HG03342 (cell line): ENCODE measurements around the gene TBX10.
"Not testable (repeated sequence)": the region's sequence is repeated elsewhere in the genome, so short reads cannot be mapped to it uniquely, and the experiment has no call there.

Experiments used
- ATAC-seq: cut with Tn5 transposase; IDR thresholded peaks from one replicate; pipeline ENCODE4 v1.9.1; 2021; ENCODE audit warnings: mild to moderate bottlenecking, moderate library complexity; ENCODE audit not compliant: unreplicated experiment

The TBX10 gene

DNA sequence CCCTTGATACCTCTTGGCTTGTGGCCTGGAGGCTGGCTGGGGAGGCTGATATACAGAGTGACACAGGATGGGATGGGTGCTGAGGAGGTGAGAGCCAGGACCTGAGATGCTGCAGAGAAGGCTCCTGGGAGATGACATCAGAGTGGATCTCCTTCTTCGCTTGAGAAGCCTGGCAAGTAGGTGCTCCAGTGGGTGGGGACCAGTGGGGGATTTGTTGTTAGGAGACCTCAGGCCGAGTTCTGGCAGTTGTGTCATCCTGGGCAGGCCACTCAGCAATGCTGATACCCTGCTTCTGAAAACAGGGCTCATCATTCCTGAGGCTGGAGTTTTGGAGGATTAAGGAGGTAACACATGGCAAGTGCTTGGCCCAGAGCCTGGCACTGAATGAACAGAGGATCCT, 34.7 kb downstream of the TBX10 start:
- no peak for ATAC-seq

DNA sequence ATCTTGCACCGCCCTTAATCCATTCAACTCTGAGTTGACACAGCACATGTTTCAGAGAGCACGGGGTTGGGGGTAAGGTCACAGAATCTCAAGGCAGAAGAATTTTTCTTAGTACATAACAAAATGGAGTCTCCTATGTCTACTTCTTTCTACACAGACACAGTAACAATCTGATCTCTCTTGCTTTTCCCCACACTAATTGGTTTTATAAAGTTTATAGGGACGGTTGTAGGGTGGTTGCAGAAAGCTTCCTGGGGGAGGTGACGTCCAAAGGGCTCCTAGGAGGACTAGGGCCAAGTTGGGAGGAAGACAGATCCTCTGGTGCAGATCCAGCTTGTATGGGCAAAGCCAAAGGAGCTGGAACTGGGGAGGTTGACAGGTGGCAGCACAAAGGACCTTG, 35.4 kb downstream of the TBX10 start:
- not testable (repeated sequence) for ATAC-seq

DNA sequence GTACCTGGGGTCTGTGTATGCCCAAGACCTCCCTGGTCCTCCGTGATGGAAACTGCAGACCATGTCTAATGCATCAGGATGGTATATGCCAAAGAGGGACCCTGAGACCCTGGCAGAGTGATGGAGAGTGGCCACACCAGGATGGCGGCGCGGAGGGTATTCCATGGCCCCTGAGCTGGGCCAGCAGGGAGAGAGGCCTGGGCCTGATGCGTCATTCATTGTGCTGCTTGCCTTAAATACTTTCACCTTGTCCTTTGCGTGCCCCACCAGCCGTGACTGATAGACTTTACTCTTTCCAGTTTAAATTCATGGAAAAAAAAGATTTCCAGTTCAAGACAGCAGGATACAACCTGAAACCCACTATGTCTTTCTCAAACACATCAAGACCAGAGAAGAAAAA, 38.5 kb downstream of the TBX10 start:
- ATAC-seq: no peak

DNA sequence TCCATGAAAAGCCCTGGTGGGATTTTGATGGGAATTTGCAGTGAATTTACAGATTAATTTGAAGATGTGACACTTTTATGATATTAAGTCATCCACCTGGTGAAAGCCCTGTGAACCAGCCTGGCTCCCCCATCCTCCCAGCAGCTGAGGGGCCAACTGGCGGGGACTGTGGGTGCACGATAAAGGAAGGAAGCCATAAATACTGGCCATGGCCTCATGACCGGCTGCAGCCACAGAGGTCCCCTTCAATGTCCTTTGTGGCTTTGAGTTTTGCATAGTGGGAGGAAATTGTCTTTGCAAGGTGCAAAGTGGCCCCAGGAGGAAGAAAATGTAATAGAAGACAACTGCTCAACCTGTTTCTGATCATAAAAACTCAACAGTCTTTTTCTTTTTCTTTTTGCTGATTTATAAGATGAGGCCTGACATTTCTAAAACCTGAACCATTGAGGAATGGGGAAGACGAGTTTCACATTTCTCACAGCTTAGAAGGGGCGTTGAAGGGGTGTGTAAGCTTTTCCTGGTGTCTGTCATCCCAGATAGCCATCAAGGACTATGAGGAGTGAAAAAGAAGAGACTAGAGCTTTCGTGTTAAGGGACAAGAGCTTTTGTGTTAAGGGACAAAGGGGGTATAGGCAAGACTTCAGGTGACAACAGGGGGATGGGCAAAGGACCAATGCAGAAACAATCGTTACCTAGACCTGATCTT, 39.1 kb downstream of the TBX10 start:
- ATAC-seq: no peak

DNA sequence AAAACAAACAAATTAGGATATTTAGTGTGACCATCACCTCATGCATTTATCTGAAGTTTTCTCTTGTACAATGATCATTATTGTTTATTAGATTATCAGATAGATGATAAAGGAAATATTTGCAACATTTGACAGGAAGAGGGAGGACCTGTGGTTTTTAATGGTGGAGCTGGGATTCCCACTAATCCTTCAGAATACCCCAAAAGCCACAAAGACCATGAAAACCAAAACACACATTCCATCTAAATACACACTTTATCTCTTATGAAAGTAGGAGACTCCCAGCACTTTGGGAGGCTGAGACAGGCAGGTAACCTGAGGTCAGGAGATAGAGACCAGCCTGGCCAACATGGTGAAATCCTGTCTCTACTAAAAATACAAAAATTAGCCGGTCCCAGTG, 40.4 kb downstream of the TBX10 start:
- no peak for ATAC-seq

DNA sequence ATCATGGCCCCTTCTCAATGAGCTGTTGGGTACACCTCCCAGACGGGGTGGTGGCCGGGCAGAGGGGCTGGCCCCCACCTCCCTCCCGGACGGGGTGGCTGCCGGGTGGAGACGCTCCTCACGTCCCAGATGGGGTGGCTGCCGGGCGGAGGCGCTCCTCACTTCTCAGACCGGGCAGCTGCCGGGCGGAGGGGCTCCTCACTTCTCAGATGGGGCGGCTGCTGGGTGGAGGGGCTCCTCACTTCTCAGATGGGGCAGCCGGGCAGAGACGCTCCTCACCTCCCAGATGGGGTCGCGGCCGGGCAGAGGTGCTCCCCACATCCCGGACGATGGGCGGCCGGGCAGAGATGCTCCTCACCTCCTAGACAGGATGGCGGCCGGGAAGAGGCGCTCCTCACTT, 41.6 kb downstream of the TBX10 start:
- not testable (repeated sequence) for ATAC-seq

DNA sequence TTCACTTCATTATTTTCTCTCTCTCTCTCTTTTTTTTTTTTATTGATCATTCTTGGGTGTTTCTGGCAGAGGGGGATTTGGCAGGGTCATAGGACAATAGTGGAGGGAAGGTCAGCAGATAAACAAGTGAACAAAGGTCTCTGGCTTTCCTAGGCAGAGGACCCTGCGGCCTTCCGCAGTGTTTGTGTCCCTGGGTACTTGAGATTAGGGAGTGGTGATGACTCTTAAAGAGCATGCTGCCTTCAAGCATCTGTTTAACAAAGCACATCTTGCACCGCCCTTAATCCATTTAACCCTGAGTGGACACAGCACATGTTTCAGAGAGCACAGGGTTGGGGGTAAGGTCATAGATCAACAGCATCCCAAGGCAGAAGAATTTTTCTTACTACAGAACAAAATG, 42.1 kb downstream of the TBX10 start:
- not testable (repeated sequence) for ATAC-seq

DNA sequence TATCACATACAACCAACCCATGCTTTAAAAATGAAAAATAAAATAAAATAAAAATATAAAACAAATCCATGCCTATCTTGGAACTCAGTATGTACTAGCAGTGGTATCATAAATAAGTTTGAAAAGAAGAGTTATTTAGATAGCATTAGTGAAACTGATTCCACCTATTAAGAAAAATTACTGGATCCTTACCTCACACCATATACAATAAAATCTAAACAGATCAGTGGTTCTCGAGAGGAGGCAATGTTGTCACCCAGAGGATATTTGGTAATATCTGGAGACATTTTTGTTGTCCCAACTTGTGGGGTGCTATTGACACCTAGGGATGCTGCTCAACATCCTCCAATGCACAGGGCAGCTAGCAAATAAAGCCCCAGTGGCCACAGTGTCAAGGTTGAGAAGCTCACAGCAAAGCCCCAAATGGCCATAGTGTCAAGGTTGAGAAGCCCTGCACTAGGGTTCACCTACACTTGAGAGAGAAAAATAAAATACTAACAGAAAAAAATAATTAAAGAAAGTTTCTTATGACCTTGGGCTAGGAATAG, 42.7 kb downstream of the TBX10 start:
- no peak for ATAC-seq

DNA sequence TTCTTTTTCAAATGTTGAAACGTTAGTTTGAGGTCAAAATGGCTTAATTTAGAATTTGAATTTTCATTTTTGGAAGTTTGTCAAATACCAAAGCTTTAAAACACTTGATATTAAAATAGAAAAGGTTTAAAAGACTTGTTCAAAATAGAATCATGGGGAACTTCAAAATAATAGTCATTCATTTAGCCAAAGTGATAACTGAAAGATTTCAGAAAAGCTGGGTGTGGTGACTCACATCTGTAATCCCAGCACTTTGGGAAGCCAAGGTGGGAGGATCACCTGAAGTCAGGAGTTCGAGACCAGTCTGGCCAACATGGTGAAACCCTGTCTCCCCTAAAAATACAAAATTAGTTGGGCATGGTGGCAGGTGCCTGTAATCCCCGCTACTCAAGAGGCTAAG, 45.1 kb downstream of the TBX10 start:
- ATAC-seq: no peak

DNA sequence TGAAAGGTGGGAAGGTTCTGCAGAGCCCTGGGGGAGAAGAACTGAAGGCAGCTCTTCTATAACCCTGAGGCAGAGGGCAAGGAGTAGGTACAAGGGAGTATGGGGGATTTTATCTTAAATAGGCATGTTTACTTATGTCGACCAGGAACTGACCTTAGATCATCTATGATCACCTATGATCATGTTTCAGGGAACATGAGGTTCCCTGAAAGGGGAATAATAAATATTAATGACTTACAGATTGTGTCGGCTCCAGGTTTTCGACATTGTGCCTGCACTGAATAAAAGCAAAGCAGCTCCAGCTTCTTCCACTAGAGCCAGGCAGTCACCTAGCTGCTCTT, 46.0 kb downstream of the TBX10 start:
- no peak for ATAC-seq

DNA sequence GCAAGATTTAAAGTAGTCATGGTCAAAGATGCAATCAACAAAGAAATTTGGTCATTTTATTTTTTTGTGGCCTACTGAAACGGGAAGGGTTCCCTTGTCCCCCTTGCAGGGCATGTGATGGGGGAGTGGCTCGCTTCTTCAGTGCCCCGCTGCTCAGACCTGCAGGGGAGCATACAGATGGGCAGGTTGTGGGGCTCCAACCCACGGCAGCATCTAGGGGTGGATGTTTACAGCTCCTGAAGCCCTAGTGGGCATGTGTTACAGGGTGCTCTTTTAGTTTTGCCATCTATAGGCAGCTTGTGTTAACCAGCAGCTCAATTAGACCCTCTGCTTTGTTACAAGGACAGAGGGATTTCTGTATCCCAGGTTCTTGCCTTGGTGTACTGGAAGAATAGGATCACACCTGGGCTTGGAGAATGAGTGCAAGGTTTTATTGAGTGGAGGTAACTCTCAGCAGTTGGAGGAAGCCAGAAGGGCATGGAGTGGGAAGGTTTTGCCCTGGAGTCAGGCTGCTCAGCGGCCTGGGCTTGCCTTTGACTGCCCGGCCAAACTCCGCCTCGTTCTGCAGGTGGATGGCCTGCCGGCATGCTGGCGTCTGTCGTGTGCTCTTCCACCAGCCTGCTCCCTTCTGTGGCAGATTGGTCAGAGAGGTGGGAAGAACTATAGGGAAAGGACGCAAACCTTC, 46.5 kb downstream of the TBX10 start:
- no peak for ATAC-seq

DNA sequence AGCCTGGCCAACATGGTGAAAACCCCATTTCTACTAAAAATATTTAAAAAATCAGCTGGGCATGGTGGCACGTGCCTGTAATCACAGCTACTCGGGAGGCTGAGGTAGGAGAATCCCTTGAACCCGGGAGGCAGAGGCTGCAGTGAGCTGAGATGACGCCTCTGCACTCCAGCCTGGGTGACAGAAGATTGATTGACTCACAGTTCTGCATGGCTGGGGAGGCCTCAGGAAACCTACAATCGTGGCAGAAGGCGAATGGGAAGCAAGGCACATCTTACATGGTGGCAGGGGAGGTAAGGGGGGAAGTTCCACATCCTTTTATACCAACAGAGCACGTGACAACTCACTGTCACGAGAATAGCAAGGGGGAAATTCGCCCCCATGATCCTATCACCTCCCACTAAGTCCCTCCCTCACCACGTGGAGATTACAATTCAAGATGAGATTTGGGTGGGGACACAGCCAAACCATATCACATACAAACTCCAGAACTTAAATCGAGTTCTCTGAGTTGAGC, 50.6 kb downstream of the TBX10 start:
- ATAC-seq: not testable (repeated sequence)

DNA sequence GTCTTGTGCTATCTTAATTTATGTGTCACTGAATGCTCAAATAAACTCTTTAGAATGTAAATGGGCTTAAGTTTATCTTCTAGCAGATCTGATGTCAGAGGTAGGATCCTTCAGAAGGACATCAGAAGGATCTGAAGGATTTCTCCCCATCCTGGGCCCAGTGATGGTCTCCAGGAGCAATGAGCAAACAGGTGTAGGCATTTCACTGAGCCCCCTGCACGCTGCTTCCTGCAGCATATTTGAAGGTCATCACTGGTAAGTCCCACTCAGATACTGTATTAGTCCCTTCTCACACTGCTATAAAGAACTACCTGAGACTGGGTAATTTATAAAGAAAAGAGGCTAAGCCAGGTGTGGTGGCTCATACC, 51.4 kb downstream of the TBX10 start:
- ATAC-seq: peak; percentile 24

DNA sequence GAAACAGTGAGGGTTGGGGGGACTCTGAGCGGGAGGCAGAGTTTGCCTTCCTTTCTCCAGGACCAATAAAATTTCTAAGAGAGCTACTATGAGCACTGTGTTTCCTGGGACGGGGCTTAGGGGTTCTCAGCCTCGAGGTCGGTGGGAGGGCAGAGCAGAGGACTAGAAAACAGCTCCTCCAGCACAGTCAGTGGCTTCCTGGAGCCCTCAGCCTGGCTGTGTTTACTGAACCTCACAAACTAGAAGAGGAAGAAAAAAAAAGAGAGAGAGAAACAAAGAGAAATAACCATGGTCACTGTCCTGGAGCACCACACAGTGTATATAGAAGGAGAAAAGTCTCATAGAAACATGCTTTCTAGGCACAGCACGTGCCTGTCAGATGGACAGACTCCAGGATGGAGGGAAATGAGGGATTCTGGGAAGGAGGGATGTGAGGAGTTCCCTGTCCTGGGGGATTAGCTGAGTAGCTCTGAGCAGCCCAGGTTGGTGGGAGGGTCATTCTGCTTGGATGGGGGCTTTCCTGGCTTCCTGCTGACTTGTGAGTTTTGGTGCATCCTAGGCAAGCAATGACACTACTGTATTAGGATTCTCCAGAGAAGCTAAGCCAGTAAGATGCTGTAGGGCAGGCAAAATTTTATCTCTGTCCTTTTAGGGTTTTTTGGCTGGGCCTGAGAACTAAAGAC, 52.9 kb downstream of the TBX10 start:
- ATAC-seq: no peak

DNA sequence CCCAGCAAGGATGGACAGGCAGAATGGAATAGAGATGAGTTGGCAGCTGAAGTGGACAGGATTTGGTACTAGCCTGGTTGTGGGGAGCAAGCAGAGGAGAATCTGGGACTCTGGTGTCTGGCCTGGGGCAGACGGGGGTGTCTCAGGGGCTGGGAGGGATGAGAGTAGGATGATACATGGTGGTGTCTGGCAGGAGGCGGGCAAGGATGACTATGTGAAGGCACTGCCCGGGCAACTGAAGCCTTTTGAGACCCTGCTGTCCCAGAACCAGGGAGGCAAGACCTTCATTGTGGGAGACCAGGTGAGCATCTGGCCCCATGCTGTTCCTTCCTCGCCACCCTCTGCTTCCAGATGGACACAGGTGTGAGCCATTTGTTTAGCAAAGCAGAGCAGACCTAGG, 53.7 kb downstream of the TBX10 start:
- ATAC-seq: no peak

DNA sequence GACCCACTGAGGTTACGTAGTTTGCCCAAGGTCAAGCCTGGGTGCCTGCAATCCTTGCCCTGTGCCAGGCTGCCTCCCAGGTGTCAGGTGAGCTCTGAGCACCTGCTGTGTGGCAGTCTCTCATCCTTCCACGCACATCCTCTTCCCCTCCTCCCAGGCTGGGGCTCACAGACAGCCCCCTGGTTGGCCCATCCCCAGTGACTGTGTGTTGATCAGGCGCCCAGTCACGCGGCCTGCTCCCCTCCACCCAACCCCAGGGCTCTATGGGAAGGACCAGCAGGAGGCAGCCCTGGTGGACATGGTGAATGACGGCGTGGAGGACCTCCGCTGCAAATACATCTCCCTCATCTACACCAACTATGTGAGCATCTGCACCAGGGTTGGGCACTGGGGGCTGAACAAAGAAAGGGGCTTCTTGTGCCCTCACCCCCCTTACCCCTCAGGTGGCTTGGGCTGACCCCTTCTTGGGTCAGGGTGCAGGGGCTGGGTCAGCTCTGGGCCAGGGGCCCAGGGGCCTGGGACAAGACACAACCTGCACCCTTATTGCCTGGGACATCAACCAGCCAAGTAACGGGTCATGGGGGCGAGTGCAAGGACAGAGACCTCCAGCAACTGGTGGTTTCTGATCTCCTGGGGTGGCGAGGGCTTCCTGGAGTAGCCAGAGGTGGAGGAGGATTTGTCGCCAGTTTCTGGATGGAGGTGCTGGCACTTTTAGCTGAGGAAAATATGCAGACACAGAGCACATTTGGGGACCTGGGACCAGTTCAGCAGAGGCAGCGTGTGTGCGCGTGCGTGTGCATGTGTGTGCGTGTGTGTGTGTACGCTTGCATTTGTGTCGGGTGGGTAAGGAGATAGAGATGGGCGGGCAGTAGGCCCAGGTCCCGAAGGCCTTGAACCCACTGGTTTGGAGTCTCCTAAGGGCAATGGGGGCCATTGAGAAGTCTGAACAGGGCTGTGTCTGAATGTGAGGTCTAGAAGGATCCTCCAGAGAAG, 54.4 kb downstream of the TBX10 start:
- no peak for ATAC-seq

DNA sequence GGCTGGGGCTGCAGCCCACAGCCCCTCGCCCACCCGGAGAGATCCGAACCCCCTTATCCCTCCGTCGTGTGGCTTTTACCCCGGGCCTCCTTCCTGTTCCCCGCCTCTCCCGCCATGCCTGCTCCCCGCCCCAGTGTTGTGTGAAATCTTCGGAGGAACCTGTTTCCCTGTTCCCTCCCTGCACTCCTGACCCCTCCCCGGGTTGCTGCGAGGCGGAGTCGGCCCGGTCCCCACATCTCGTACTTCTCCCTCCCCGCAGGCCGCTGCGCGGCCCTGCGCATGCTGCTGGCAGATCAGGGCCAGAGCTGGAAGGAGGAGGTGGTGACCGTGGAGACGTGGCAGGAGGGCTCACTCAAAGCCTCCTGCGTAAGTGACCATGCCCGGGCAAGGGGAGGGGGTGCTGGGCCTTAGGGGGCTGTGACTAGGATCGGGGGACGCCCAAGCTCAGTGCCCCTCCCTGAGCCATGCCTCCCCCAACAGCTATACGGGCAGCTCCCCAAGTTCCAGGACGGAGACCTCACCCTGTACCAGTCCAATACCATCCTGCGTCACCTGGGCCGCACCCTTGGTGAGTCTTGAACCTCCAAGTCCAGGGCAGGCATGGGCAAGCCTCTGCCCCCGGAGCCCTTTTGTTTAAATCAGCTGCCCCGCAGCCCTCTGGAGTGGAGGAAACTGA, 55.2 kb downstream of the TBX10 start:
- ATAC-seq: no peak

DNA sequence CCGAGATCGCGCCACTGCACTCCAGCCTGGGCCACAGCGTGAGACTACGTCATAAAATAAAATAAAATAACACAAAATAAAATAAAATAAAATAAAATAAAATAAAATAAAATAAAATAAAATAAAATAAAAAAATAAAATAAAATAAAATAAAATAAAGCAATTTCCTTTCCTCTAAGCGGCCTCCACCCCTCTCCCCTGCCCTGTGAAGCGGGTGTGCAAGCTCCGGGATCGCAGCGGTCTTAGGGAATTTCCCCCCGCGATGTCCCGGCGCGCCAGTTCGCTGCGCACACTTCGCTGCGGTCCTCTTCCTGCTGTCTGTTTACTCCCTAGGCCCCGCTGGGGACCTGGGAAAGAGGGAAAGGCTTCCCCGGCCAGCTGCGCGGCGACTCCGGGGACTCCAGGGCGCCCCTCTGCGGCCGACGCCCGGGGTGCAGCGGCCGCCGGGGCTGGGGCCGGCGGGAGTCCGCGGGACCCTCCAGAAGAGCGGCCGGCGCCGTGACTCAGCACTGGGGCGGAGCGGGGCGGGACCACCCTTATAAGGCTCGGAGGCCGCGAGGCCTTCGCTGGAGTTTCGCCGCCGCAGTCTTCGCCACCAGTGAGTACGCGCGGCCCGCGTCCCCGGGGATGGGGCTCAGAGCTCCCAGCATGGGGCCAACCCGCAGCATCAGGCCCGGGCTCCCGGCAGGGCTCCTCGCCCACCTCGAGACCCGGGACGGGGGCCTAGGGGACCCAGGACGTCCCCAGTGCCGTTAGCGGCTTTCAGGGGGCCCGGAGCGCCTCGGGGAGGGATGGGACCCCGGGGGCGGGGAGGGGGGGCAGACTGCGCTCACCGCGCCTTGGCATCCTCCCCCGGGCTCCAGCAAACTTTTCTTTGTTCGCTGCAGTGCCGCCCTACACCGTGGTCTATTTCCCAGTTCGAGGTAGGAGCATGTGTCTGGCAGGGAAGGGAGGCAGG, 56.0 kb downstream of the TBX10 start, which contains the start of gene GSTP1:
Gene GSTP1 (plus strand): TSS at position 566 of the 958 bp plus-strand sequence. CDS start 32 bp downstream, at position 598.
- ATAC-seq: peak; percentile 56

DNA sequence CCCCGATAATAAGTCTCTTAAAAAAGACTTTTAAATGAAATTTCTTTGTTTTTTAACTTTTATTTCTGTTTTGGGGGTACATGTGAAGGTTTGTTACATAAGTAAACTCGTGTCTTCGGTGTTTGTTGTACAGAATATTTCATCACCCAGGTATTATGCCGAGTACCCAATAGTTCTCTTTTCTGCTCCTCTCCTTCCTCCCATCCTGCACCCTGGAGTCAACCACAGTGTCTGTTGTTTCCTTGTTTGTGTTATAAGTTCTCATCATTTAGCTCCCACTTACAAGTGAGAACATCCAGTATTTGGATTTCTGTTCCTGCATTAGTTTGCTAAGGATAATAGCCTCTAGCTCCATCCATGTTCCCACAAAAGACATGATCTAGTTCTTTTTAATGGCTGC, 57.6 kb downstream of the TBX10 start:
- ATAC-seq: no peak
